ENCODE measurements around the gene IFNG-AS1.

The IFNG-AS1 gene

GRCh38 chr12:68034567-68034966 lies 45.3 kb downstream of the IFNG-AS1 start:
- H3K4me3 ChIP-seq (ENCODE audit: low read depth, low read length), result no peak overlapping the region

- H3K4me3 ChIP-seq (ENCODE audit: low read depth, low read length), result no peak overlapping the region
Observed at GRCh38 chr12:68036642-68037041, 47.4 kb downstream of the IFNG-AS1 start.

- H3K4me3 ChIP-seq (ENCODE audit: low read depth, low read length), result no peak overlapping the region
Observed at GRCh38 chr12:68037616-68038255, 48.5 kb downstream of the IFNG-AS1 start.

- H3K4me3 ChIP-seq (ENCODE audit: low read depth, low read length), result no peak overlapping the region
Observed at GRCh38 chr12:68038650-68039049, 49.4 kb downstream of the IFNG-AS1 start.

- no peak overlapping the region for H3K4me3 ChIP-seq (ENCODE audit: low read depth, low read length)
Observed at GRCh38 chr12:68040450-68041075, 51.3 kb downstream of the IFNG-AS1 start.

GRCh38 chr12:68042212-68042699 lies 53.0 kb downstream of the IFNG-AS1 start:
- H3K4me3 ChIP-seq (ENCODE audit: low read depth, low read length), result no peak overlapping the region

GRCh38 chr12:68043435-68043834 lies 54.2 kb downstream of the IFNG-AS1 start:
- no peak overlapping the region for H3K4me3 ChIP-seq (ENCODE audit: low read depth, low read length)

- H3K4me3 ChIP-seq (ENCODE audit: low read depth, low read length), result no peak overlapping the region
Observed at GRCh38 chr12:68048648-68049297, 59.5 kb downstream of the IFNG-AS1 start.

- H3K4me3 ChIP-seq (ENCODE audit: low read depth, low read length), result no peak overlapping the region
Observed at GRCh38 chr12:68056300-68056699, 67.1 kb downstream of the IFNG-AS1 start.

GRCh38 chr12:68063900-68064590 lies 74.8 kb downstream of the IFNG-AS1 start:
- no peak overlapping the region for H3K4me3 ChIP-seq (ENCODE audit: low read depth, low read length)

GRCh38 chr12:68065163-68065562 lies 75.9 kb downstream of the IFNG-AS1 start:
- H3K4me3 ChIP-seq (ENCODE audit: low read depth, low read length), result no peak overlapping the region

- H3K4me3 ChIP-seq (ENCODE audit: low read depth, low read length), result no peak overlapping the region
Observed at GRCh38 chr12:68065687-68066086, 76.4 kb downstream of the IFNG-AS1 start.

- no peak overlapping the region for H3K4me3 ChIP-seq (ENCODE audit: low read depth, low read length)
Observed at GRCh38 chr12:68067762-68068376, 78.6 kb downstream of the IFNG-AS1 start.

- H3K4me3 ChIP-seq (ENCODE audit: low read depth, low read length), result no peak overlapping the region
Observed at GRCh38 chr12:68069275-68069674, 80.0 kb downstream of the IFNG-AS1 start.
